ENCODE measurements around the gene PLP2.

DNA sequence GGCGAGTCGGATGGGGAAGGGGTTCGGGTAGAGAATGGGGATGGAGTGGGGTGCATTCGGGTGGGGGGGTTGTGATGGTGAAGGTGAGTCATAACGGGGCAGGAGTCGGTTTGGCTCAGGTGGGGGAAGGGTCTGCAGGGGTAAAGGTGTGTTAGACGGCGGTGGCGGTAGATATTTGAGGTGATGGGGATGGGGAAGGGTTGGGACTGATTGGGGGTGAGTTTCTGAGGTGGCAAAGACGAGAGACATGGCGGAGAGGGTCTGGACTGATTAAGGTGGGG, 27.6 kb downstream of the PLP2 start:
- TF ChIP-seq CTCF (IDR thresholded peaks at IDR 0.05; ENCODE audit: poor library complexity) (no peak), EZH2phosphoT487 (IDR thresholded peaks at IDR 0.05; ENCODE audit: low read depth, severe bottlenecking, unreplicated experiment) (no peak), EZH2 (IDR thresholded peaks at IDR 0.05; ENCODE audit: borderline replicate concordance) (no peak)
